OCI-LY1 (cell line): ENCODE measurements around the gene MB.

ENCODE experiments used
- CTCF ChIP-seq: fragments of 200-600 bp; sonication (generic), shearing (Covaris generic); IDR thresholded peaks from 2 replicates; pipeline ENCODE4 v1.5.1; 2017; ENCODE audit warnings: mild to moderate bottlenecking, antibody characterized with exemption, low read length, moderate library complexity, mixed read lengths
- EZH2 ChIP-seq: fragments of 200-600 bp; sonication (generic), shearing (Covaris generic); IDR thresholded peaks from 2 replicates; pipeline ENCODE4 v1.8.0; 2017; ENCODE audit warnings: borderline replicate concordance, mixed run types, mild to moderate bottlenecking, antibody characterized with exemption, low read length, moderate library complexity, mixed read lengths

GRCh38 chr22:35649636-35650250 lies 32.6 kb upstream of the MB start:
- TF ChIP-seq CTCF (no peak), EZH2 (no peak)
